HG03520 (cell line): Measurements from ENCODE around the gene REC8.

Experiments
- ATAC-seq: cut with Tn5 transposase; IDR thresholded peaks from one replicate; pipeline ENCODE4 v1.9.1; 2021; ENCODE audit warnings: mild to moderate bottlenecking, moderate library complexity; ENCODE audit not compliant: unreplicated experiment

Gene REC8, protein sequence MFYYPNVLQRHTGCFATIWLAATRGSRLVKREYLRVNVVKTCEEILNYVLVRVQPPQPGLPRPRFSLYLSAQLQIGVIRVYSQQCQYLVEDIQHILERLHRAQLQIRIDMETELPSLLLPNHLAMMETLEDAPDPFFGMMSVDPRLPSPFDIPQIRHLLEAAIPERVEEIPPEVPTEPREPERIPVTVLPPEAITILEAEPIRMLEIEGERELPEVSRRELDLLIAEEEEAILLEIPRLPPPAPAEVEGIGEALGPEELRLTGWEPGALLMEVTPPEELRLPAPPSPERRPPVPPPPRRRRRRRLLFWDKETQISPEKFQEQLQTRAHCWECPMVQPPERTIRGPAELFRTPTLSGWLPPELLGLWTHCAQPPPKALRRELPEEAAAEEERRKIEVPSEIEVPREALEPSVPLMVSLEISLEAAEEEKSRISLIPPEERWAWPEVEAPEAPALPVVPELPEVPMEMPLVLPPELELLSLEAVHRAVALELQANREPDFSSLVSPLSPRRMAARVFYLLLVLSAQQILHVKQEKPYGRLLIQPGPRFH

GRCh38 chr14:24171422-24172260 is at the start of gene REC8:
Gene REC8, plus strand, starts transcription at chr14:24172080. Its CDS starts 473 bp downstream, at chr14:24172553.
- ATAC-seq, result peak; percentile 64

DNA sequence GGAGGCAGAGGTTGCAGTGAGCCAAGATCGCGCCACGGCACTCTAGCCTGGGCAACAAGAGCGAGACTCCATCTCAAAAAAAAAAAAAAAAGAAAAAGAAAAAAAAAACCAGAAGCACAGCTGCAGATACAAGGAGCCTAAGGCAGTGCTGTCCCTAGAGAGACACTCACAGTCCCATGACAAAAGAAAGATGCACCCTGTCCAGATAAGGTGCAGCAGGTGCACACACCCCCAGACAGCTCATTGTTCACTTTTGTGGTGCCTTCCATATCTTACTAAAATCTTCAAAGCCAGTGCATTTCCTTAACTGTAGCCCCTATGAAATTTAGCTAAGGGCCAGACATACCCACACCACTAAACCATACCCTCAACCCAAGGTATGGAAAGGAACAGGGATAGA is 49.5 kb upstream of the REC8 start:
- ATAC-seq, result no peak

DNA sequence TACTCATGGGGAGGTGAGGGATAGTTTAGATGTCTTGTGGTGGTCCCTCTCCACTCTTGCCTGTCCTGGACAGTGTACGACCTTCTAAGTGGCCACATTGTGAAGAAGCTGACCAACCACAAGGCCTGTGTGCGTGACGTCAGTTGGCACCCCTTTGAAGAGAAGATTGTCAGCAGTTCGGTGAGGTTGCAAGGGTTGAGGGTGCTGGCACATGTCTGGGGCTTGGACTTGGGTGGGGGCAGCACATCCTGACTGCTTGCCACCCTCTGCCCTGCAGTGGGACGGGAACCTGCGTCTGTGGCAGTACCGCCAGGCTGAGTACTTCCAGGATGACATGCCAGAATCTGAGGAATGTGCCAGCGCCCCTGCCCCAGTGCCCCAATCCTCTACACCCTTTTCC is 49.0 kb upstream of the REC8 start:
- no peak for ATAC-seq

DNA sequence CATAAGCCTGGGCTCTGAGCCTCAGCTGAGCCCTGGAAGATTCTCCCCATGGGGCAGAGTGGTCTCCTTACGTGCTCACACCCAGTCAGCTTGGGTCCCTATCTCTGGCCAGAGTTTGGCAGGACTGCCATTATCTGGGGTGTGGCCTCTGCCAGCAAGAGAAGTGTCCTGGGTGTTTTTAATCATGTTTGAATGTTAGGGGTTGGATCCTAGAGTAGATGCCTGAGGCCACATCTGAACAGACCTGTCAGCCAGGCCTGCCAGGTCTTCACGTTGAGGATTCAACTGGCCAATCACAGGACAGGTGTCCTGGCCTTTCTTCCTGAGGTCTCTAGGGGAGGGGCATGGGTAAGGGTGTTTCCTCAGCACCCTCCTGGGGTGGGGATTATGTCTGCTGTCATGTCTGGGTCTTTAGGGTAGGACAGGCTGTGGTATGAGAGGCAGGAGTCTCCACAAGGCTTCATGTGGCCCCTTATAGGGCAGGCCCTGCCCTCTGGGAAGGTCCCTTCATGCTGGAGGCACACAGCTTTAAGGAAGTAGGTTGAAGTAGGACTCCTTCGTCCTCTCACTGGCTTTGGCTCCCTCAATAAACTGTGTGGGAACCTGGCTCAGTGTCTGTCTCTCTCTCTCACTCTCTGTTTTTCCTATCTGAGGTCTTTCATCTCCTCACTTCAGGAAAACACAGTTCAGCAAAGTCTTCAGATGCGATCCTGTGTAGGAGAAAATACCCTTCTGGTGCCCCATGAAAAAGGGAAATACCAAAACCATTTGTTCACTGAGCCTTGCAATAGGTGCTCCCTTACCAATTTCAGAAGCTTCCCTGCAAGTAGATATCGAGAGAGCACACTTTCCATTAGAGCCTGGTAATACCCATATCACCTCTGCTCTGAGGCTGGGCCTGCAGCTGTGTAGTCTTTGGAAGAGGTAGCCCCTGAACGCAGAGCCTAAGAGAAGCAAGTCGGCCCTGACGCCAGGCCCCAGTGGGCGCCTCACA is 48.2 kb upstream of the REC8 start:
- no peak for ATAC-seq

- no peak for ATAC-seq
Measured at GRCh38 chr14:24126939-24127338, 44.9 kb upstream of the REC8 start.

DNA sequence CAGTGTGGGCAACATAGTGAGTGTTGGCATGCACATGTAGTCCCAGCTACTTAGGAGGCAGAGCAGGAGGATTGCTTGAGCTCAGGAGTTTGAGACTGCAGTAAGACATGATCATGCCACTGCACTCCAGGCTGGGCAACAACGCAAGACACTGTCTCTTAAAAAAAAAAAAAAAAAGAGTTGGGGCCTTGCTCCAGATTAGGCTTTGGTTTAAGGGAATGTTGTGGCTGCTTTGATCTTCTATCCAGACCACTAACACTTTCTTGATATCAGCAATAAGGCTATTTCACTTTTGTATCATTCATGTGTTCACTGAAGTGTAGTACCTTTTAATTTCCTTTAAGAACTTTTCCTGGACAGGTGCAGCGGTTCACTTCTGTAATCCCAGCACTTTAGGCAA is 44.2 kb upstream of the REC8 start:
- ATAC-seq, result no peak

DNA sequence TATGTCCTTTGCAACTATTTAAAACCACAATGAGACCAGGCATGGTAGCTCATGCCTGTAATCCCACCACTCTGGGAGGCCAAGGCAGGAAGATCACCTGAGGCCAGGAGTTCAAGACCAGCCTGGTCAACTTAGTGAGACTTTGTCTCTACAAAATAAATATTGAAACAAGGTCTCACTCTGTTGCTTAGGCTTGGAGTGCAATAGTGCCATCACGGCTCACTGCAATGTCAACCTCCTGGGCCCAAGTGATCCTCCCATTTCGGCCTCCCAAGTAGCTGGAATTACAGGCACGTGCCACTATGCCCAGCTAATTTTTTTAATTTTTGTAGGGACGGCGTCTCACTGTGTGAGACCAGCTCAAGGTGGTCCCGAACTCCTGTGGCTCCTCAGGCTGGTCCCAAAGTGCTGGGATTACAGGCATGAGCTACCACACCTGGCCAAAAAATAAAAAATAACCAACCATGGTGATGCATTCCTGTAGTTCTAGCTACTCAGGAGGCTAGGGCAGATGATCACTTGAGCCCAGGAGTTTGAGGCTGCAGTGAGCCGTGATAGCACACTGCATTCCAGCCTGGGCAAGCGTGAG is 42.4 kb upstream of the REC8 start:
- no peak for ATAC-seq

- no peak for ATAC-seq
Measured at GRCh38 chr14:24130380-24130716, 41.5 kb upstream of the REC8 start, which contains the start of gene FITM1. Gene FITM1, plus strand, starts transcription at chr14:24130659. Its CDS starts 905 bp downstream, at chr14:24131564.

DNA sequence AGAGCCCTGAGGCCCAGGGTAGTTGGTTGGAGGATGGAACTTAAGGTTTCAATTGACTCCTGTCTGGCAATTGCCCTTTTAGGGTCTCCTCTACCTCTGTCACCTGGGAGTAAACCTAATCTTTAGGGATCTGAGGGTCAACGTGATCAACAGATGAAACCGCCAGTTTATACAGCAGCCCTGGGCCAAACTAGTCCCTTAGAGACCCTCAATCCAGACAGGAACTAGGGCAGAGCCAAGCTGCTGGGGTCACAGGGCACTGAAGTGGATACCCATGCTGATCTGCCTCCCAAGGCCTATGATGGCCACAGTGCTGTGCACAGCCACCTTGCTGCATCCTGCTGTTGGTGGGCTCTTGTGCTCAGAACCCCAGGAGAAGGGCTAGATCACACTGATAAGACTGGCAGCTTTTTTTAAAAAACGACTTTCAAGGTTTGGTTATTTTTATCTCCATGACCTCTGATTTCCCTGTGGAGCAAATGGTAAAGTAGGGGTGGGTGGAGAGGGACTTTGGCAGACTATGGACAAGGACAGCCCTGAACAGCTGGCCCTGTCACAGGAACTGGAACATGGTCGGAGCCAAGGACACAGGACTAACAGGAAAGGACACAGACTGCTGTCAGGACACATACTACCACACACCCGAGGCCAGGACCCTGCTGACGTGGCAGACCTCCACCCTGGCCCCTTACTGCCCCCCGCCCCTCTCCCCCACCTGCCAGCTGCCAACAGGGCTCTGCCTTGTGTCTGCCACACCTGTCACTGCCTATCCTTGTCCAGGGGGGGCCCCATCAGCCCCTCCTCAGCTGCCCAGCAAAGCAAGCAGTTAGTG is 40.9 kb upstream of the REC8 start:
- no peak for ATAC-seq

DNA sequence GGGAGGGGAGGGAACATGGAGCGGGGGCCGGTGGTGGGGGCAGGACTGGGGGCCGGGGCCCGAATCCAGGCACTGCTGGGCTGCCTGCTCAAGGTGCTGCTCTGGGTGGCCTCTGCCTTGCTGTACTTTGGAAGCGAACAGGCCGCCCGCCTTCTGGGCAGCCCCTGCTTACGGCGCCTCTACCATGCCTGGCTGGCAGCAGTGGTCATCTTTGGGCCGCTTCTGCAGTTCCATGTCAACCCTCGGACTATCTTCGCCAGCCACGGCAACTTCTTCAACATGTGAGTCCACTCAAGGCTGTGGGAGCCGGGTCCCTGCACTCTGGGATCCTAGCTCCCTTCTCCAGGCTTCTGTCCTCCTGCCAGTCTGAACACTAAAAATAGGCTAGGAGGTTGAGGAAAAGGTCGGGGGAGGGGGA is 40.3 kb upstream of the REC8 start:
- ATAC-seq, result no peak

DNA sequence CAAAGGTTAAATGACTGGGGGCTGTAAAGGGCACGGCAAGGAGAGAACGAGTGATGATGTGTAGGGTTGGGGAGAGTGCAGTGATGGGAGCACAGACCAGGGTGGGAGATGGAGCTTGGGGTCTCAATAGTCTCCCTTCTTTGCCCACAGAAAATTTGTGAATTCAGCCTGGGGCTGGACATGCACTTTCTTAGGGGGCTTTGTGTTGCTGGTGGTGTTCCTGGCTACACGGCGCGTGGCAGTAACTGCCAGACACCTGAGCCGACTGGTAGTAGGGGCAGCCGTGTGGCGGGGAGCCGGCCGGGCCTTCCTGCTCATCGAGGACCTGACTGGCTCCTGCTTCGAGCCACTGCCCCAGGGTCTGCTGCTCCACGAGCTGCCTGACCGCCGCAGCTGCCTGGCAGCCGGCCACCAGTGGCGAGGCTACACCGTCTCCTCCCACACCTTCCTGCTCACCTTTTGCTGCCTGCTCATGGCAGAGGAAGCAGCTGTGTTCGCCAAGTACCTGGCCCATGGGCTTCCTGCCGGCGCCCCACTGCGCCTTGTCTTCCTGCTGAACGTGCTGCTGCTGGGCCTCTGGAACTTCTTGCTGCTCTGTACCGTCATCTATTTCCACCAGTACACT is 39.7 kb upstream of the REC8 start:
- no peak for ATAC-seq

DNA sequence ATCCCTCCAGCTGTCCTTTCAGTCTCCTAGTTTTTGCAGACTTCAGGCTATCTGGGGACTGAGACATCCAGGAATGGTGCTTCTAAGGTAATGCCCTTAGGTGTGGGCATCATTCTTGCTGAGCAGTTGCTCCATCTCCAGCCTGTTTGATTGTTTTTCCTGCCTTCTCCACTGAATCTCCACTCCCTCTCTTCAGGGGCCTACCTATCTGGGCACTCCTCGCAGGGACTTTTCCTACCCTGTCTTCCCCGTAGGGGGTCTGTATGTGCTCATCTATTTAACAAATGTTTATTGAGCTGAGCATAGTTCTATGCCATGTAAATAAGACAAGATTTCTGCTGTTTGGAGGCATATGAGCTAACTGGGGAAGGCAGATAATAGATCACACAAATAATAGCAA is 38.9 kb upstream of the REC8 start:
- no peak for ATAC-seq

GRCh38 chr14:24133735-24134134 is 38.1 kb upstream of the REC8 start:
- ATAC-seq, result no peak

DNA sequence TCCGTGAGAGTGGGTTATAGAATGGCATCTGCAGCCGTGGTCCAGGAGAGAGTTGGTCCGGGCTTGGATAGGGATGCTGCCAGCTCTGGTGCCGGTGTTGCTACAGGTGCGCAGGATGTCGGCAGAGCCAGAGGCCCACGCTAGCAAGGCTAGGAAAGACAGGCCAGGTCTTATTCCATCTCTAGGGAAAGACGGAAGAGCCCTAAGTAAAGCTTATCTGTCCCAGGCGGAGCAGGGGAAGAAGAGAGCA is 36.4 kb upstream of the REC8 start:
- no peak for ATAC-seq

DNA sequence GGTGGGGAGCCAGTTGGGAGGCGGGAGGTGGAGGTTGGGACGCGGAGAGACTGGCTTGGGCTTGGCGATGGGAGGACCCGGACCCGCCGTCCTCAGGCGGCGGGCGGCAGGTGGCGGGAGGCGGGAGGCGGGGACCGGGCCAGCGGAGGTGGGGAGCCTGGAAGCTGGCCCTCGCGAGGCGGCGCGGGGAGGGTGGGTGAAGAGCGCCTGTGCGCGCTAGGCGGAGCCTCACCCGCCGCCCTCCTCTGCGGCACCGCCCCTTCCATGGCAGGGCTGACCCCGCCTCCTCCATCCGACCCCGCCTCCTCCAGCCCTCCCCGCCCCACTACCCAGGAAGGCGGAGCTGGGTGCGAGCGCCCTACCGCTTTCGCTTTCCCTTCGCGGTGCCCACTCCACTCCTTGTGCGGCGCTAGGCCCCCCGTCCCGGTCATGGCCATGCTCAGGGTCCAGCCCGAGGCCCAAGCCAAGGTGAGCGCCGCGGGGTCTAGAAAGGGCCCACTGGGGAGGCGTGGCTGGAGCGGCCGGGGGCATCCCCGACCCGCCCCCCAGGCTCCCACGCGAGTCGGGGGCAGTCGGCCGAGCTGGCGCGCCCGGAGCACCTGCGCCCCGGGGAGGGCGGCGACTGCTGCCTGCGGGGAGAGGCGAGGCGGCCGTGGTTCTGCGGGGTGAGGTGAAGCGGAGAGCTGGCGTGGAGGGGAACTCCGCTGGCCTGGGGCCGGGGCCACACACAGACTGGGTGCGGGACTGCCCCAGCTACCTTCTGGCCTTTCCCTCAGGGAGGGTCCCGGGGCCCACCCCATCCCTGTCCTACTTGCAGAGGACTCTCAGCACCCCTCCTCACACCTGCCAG is 35.8 kb upstream of the REC8 start, which contains the start of gene PSME1:
TSS of gene PSME1 (plus strand) at position 361 of the 850 bp plus-strand sequence. CDS start at position 430, 69 bp downstream.
- ATAC-seq, result peak; percentile 84

DNA sequence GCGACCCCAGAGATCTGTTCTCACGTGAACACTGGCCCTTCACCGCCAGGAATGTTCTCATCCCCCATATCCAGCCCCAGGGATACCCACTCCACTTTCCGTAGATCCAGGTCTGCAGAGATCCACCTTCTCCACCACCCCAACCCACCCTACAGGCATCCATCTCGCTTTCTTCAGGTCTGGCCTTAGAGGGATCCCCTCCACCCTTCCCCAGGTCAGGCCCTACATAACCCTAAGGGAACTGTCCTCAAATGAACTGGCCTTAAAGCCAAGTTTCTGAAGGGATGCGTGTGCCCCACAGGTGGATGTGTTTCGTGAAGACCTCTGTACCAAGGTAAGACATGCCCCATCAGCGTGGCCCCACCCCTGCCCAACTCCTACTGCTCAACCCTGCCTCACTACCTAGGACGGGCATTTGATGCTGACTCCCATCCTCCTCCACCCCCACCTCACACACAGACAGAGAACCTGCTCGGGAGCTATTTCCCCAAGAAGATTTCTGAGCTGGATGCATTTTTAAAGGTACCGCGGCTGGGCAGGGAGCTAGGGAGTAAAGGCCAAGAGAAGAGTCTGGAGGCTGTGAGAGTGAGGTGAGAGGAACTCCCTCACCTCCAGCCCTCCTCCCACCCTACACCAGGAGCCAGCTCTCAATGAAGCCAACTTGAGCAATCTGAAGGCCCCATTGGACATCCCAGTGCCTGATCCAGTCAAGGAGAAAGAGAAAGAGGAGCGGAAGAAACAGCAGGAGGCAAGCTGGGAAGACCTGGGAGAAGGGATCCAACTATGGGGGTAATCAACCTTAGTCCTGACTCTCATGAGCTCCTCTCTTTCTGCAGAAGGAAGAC is 35.0 kb upstream of the REC8 start:
- ATAC-seq, result no peak
